ENCODE results near the gene RPRD2.
A peak's percentile ranks its signal among the peaks of the same experiment; 100 is the strongest.

The RPRD2 gene

GRCh38 chr1:150484431-150484830 lies 120.5 kb downstream of the RPRD2 start:
- TF ChIP-seq CTCF (IDR thresholded peaks at IDR 0.05; ENCODE audit: low read depth, low read length, missing control alignments) = no peak
- Histone ChIP-seq H3K27me3 (replicated peaks) (no peaks in the 10 kb centered on the region), H3K4me3 (ENCODE audit: low read depth, low read length) (no peak overlapping the region), H3K36me3 (replicated peaks) (no peaks in the 10 kb centered on the region), H3K27ac (no peak overlapping the region)
- in situ Hi-C loops (cut with HindIII; ENCODE audit: low pct_ligation_motif_present, low sequenced_read_pairs) = no loop called here
- DNase-seq = no peak

- Histone ChIP-seq H3K27ac (no peak overlapping the region), H3K36me3 (replicated peaks) (no peaks in the 10 kb centered on the region), H3K27me3 (replicated peaks) (no peaks in the 10 kb centered on the region), H3K4me3 (ENCODE audit: low read depth, low read length) (no peak overlapping the region)
- in situ Hi-C loops (cut with HindIII; ENCODE audit: low pct_ligation_motif_present, low sequenced_read_pairs) = no loop called here
- peak; percentile 48 for TF ChIP-seq CTCF (IDR thresholded peaks at IDR 0.05; ENCODE audit: low read depth, low read length, missing control alignments)
- DNase-seq = no peak
Observed at GRCh38 chr1:150484861-150485260, 120.9 kb downstream of the RPRD2 start.

- peak; percentile 100 for DNase-seq
- in situ Hi-C loops (cut with HindIII; ENCODE audit: low pct_ligation_motif_present, low sequenced_read_pairs) = no loop called here
- Histone ChIP-seq H3K36me3 (replicated peaks) (peaks cover 4% of the 10 kb centered on the region), H3K27me3 (replicated peaks) (no peaks in the 10 kb centered on the region), H3K4me3 (ENCODE audit: low read depth, low read length) (peak within 1 kb of the TSS; percentile 87), H3K27ac (peak within 1 kb of the TSS; percentile 44)
- TF ChIP-seq CTCF (IDR thresholded peaks at IDR 0.05; ENCODE audit: low read depth, low read length, missing control alignments) = peak; percentile 32
Observed at GRCh38 chr1:150486966-150487762, 123.2 kb downstream of the RPRD2 start, which contains the start of gene TARS2. TSS of gene TARS2 (plus strand) at chr1:150487419. CDS start at chr1:150487451, 32 bp downstream.

GRCh38 chr1:150487763-150488115 lies 123.8 kb downstream of the RPRD2 start:
- H3K27ac ChIP-seq = peak overlapping the region; percentile 44
- in situ Hi-C loops (cut with HindIII; ENCODE audit: low pct_ligation_motif_present, low sequenced_read_pairs) = no loop called here
- H3K36me3 ChIP-seq (replicated peaks) = peaks cover 4% of the 10 kb centered on the region
- TF ChIP-seq CTCF (IDR thresholded peaks at IDR 0.05; ENCODE audit: low read depth, low read length, missing control alignments) = no peak
- peak overlapping the region; percentile 87 for H3K4me3 ChIP-seq (ENCODE audit: low read depth, low read length)
- DNase-seq = no peak
- H3K27me3 ChIP-seq (replicated peaks) = no peaks in the 10 kb centered on the region

GRCh38 chr1:150493175-150493574 lies 129.2 kb downstream of the RPRD2 start:
- DNase-seq = no peak
- no peak overlapping the region for H3K27ac ChIP-seq
- H3K4me3 ChIP-seq (ENCODE audit: low read depth, low read length) = no peak overlapping the region
- TF ChIP-seq CTCF (IDR thresholded peaks at IDR 0.05; ENCODE audit: low read depth, low read length, missing control alignments) = no peak
- H3K27me3 ChIP-seq (replicated peaks) = no peaks in the 10 kb centered on the region
- in situ Hi-C loops (cut with HindIII; ENCODE audit: low pct_ligation_motif_present, low sequenced_read_pairs) = no loop called here
- H3K36me3 ChIP-seq (replicated peaks) = peaks cover 12% of the 10 kb centered on the region

GRCh38 chr1:150498342-150498741 lies 134.4 kb downstream of the RPRD2 start:
- H3K27me3 ChIP-seq (replicated peaks) = no peaks in the 10 kb centered on the region
- H3K27ac ChIP-seq = no peak overlapping the region
- H3K36me3 ChIP-seq (replicated peaks) = peaks cover 13% of the 10 kb centered on the region
- no peak for DNase-seq
- TF ChIP-seq CTCF (IDR thresholded peaks at IDR 0.05; ENCODE audit: low read depth, low read length, missing control alignments) = no peak
- in situ Hi-C loops (cut with HindIII; ENCODE audit: low pct_ligation_motif_present, low sequenced_read_pairs) = no loop called here
- H3K4me3 ChIP-seq (ENCODE audit: low read depth, low read length) = no peak overlapping the region

Measured in brain microvascular endothelial cell (primary cell).